ENCODE results near the gene RBM18.

DNA sequence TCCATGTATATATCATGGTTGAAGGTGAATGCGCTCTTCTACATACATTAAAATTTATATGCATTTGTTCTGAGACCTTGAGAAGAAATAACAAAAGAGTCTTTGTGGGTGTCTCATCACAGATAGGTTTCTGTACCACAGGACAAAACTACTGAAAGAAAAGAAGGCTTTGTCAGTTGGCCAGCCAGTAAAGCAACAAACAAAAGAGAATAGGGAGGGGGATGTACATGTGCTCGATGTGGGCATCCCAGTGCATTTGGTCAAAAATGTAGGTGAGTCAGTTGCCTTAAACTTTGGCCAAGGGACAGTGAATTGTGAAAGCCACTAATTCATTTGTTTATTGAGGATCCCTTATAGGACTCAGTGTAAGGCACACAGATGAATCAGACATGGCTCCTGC, 13.3 kb downstream of the RBM18 start:
- TF ChIP-seq CTCF (IDR thresholded peaks at IDR 0.05), result no peak
- TF ChIP-seq POLR2A (IDR thresholded peaks at IDR 0.05), result no peak

Measured in lower leg skin (tissue), 3 donors.